Fibroblast of lung (primary cell): ENCODE data around the gene TRMT11.
"Not testable (repeated sequence)": the region's sequence is repeated elsewhere in the genome, so short reads cannot be mapped to it uniquely, and the experiment has no call there.

Experiments used
- EZH2 ChIP-seq: IDR thresholded peaks from 2 replicates; pipeline ENCODE4 v1.5.1; 2012; ENCODE audit warnings: low read length, control low read depth, mild to moderate bottlenecking; ENCODE audit errors: missing control alignments
- TF ChIP-seq, protein P1 (sequence below), 2 donors: IDR thresholded peaks in 1 of 2; conservative IDR thresholded peaks in 1 of 2; 1 replicate in 1 of 2; 2 replicates in 1 of 2; pipeline ENCODE4 v1.5.1; 2011 to 2012; ENCODE audit warnings: low read length in 2 of 2, control low read depth in 1 of 2, inconsistent platforms in 1 of 2, low read depth in 1 of 2, mild to moderate bottlenecking in 1 of 2

DNA sequence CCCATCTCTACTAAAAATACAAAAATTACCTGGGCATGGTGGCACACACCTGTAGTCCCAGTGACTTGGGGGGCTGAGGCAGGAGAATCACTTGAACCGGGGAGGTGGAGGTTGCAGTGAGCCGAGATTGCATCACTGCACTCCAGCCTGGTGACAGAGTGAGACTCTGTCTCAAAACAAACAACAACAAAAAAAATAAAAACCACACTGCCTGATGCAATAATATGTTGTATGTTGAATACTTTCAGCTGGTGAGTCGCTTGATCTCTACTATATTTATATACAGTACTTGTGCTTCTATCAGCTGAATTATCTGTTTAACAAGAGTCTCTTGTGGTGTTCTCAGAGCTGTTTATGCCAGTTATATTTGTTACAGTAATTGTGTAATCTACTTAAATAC, 37.1 kb downstream of the TRMT11 start:
- TF ChIP-seq, protein P1, sequence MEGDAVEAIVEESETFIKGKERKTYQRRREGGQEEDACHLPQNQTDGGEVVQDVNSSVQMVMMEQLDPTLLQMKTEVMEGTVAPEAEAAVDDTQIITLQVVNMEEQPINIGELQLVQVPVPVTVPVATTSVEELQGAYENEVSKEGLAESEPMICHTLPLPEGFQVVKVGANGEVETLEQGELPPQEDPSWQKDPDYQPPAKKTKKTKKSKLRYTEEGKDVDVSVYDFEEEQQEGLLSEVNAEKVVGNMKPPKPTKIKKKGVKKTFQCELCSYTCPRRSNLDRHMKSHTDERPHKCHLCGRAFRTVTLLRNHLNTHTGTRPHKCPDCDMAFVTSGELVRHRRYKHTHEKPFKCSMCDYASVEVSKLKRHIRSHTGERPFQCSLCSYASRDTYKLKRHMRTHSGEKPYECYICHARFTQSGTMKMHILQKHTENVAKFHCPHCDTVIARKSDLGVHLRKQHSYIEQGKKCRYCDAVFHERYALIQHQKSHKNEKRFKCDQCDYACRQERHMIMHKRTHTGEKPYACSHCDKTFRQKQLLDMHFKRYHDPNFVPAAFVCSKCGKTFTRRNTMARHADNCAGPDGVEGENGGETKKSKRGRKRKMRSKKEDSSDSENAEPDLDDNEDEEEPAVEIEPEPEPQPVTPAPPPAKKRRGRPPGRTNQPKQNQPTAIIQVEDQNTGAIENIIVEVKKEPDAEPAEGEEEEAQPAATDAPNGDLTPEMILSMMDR (conservative IDR thresholded peaks at IDR 0.05 in 1 of 2, IDR thresholded peaks at IDR 0.05 in 1 of 2; ENCODE audit: low read depth in 1 of 2, low read length in 2 of 2) = not testable (repeated sequence)
- not testable (repeated sequence) for TF ChIP-seq EZH2
